GM23338 (cell line): ENCODE results near the gene LRCH2. TPM values are rescaled to one million over a fixed set of nuclear protein-coding genes. Genes with fewer than 3 reads are reported as not detected.

Experiments used
- ATAC-seq: fragments of 200-7000 bp; cut with Tn5 transposase; 3 replicates; pipeline ENCODE4 v1.9.1; 2020
- DNase-seq: peaks from one replicate; pipeline ENCODE4 v3.0.0-alpha.2; 2015; ENCODE audit warnings: low spot score
- H2AFZ ChIP-seq: fragments of 200-600 bp; sonication (generic); 2 replicates; pipeline ENCODE4 v1.8.0; 2016; ENCODE audit warnings: antibody characterized with exemption, mild to moderate bottlenecking, moderate library complexity
- H3F3A ChIP-seq: fragments of 200-600 bp; sonication (generic); replicated peaks from 2 replicates; pipeline ENCODE4 v1.8.0; 2017; ENCODE audit warnings: antibody characterized with exemption, mixed run types, low read depth
- H3K27ac ChIP-seq: fragments of 200-600 bp; sonication (generic); 2 replicates; pipeline ENCODE4 v1.6.1; 2016; ENCODE audit warnings: low read depth
- H3K27me3 ChIP-seq: fragments of 200-600 bp; sonication (generic); 2 replicates; pipeline ENCODE4 v1.8.0; 2016; ENCODE audit warnings: mild to moderate bottlenecking, mixed run types, moderate library complexity; ENCODE audit not compliant: insufficient read depth
- H3K36me3 ChIP-seq: fragments of 200-600 bp; sonication (generic); 2 replicates; pipeline ENCODE4 v1.8.0; 2016; ENCODE audit warnings: mild to moderate bottlenecking; ENCODE audit not compliant: insufficient read depth
- H3K4me1 ChIP-seq: fragments of 200-600 bp; sonication (generic); 2 replicates; pipeline ENCODE4 v1.8.0; 2016; ENCODE audit warnings: mild to moderate bottlenecking, moderate library complexity; ENCODE audit not compliant: insufficient read depth
- H3K4me2 ChIP-seq: fragments of 200-600 bp; sonication (generic); 2 replicates; pipeline ENCODE4 v1.7.1; 2017; ENCODE audit warnings: mixed run types
- H3K4me3 ChIP-seq: fragments of 200-600 bp; sonication (generic); 2 replicates; pipeline ENCODE4 v1.6.1; 2016; ENCODE audit warnings: mixed run types
- H3K79me2 ChIP-seq: fragments of 200-600 bp; sonication (generic); replicated peaks from 2 replicates; pipeline ENCODE4 v1.8.0; 2017; ENCODE audit warnings: mild to moderate bottlenecking; ENCODE audit not compliant: insufficient read depth
- H3K9me2 ChIP-seq: fragments of 200-600 bp; sonication (generic); 2 replicates; pipeline ENCODE4 v1.8.0; 2017; ENCODE audit not compliant: insufficient read depth
- H4K20me1 ChIP-seq: fragments of 200-600 bp; sonication (generic); replicated peaks from 2 replicates; pipeline ENCODE4 v1.8.0; 2017; ENCODE audit warnings: mild to moderate bottlenecking; ENCODE audit not compliant: insufficient read depth
- H3K27ac Mint-ChIP-seq: 2 replicates; pipeline ENCODE4 v1.8.0; 2020; ENCODE audit warnings: inconsistent platforms, mild to moderate bottlenecking, moderate library complexity, mixed read lengths
- H3K27me3 Mint-ChIP-seq: 3 replicates; pipeline ENCODE4 v1.8.0; 2022; ENCODE audit warnings: low read depth, mild to moderate bottlenecking, moderate library complexity, mixed read lengths, inconsistent platforms; ENCODE audit not compliant: insufficient read depth, poor library complexity
- H3K36me3 Mint-ChIP-seq: 3 replicates; pipeline ENCODE4 v1.8.0; 2021; ENCODE audit warnings: low read depth, mild to moderate bottlenecking, inconsistent platforms, moderate library complexity, mixed read lengths
- H3K4me1 Mint-ChIP-seq: 3 replicates; pipeline ENCODE4 v1.8.0; 2020; ENCODE audit warnings: mild to moderate bottlenecking, inconsistent platforms, mixed read lengths
- H3K4me3 Mint-ChIP-seq: 3 replicates; pipeline ENCODE4 v1.8.0; 2021; ENCODE audit warnings: moderate library complexity, mild to moderate bottlenecking, inconsistent platforms, mixed read lengths
- H3K9me3 Mint-ChIP-seq: 3 replicates; pipeline ENCODE4 v1.8.0; 2020; ENCODE audit warnings: moderate library complexity, mild to moderate bottlenecking, inconsistent platforms, mixed read lengths
- CREB1 ChIP-seq: fragments of 250-450 bp; sonication (Bioruptor Pico); IDR thresholded peaks from 2 replicates; pipeline ENCODE4 v1.5.0; 2020; ENCODE audit warnings: low read depth, mild to moderate bottlenecking, moderate library complexity
- POLR2AphosphoS5 ChIP-seq: IDR thresholded peaks from 2 replicates; pipeline ENCODE4 v1.6.1; 2016; ENCODE audit warnings: antibody characterized with exemption, low read depth
- STAT1 ChIP-seq: IDR thresholded peaks from one replicate; pipeline ENCODE4 v1.6.1; 2016; ENCODE audit warnings: antibody characterized with exemption; ENCODE audit not compliant: unreplicated experiment
- ZNF462 ChIP-seq: fragments of 250-450 bp; sonication (Bioruptor Pico); IDR thresholded peaks from 2 replicates; pipeline ENCODE4 v1.5.0; 2020; ENCODE audit warnings: mild to moderate bottlenecking, moderate library complexity
- long read RNA-seq: library from polyadenylated mRNA; unstranded; transcript quantifications from one replicate; pipeline ENCODE4 v2.0.0, GENCODE V29; 2020; ENCODE audit not compliant: unreplicated experiment
- polyA plus RNA-seq: library from polyadenylated mRNA; unstranded; fragments of >200 nt; fragmentation: Nextera tagmentation; extraction: Ambion mirVana; gene quantifications from 2 replicates; pipeline ENCODE4 v1.2.1, GENCODE V29; 2016
- total RNA-seq: library from RNA; depleted of rRNA; stranded (reverse); fragments of >200 nt; shearing (Covaris generic); gene quantifications from 2 replicates; pipeline ENCODE4 v1.2.3, GENCODE V29; 2014; rRNA removed

LRCH2 gene
- total RNA-seq (8.6 and 10.4 TPM in 2 replicates), polyA plus RNA-seq (2.3 and 2.5 TPM in 2 replicates)
- long read RNA-seq = 0 reads

GRCh38 chrX:115233497-115234455 lies at the start of gene LRCH2:
LRCH2 (minus strand) TSS chrX:115234096; CDS start chrX:115234041, 55 bp downstream.
- H3K4me3 ChIP-seq = peak within 1 kb of the TSS; percentile 63
- no peaks in the 10 kb centered on the region for H3K36me3 ChIP-seq
- H3K27ac Mint-ChIP-seq = no peak within 1 kb of the TSS
- no peaks in the 10 kb centered on the region for H3K9me3 Mint-ChIP-seq
- peak; percentile 90 for ATAC-seq
- H3K36me3 Mint-ChIP-seq = no peaks in the 10 kb centered on the region
- peak within 1 kb of the TSS; percentile 84 for H3K4me2 ChIP-seq
- H2AFZ ChIP-seq = peak within 1 kb of the TSS; percentile 98
- H3K4me3 Mint-ChIP-seq = peak within 1 kb of the TSS; percentile 84
- H4K20me1 ChIP-seq = no peaks in the 10 kb centered on the region
- no peak within 1 kb of the TSS for H3K27ac ChIP-seq
- no peaks in the 10 kb centered on the region for H3F3A ChIP-seq
- peak; percentile 55 for DNase-seq
- H3K27me3 ChIP-seq = no peaks in the 10 kb centered on the region
- peaks cover 11% of the 10 kb centered on the region; the same call in 1 of the 2 replicates for H3K79me2 ChIP-seq
- peaks cover 7% of the 10 kb centered on the region for H3K27me3 Mint-ChIP-seq
- no peaks in the 10 kb centered on the region; the same call in 1 of the 2 replicates for H3K4me1 ChIP-seq
- no peak for TF ChIP-seq POLR2AphosphoS5
- no peak for TF ChIP-seq ZNF462 (CRISPR knock-in tag)
- H3K4me1 Mint-ChIP-seq = peaks cover 23% of the 10 kb centered on the region
- no peaks in the 10 kb centered on the region for H3K9me2 ChIP-seq

GRCh38 chrX:115269051-115269683 lies 35.3 kb upstream of the LRCH2 start:
- TF ChIP-seq STAT1 = no peak
- no peak for TF ChIP-seq CREB1 (CRISPR knock-in tag)
- H3K4me1 ChIP-seq = no peaks in the 10 kb centered on the region
- ATAC-seq (no peak), DNase-seq (no peak)
- no peaks in the 10 kb centered on the region for H3K36me3 ChIP-seq
- H3F3A ChIP-seq = no peaks in the 10 kb centered on the region
- H2AFZ ChIP-seq = no peak overlapping the region
- H3K9me2 ChIP-seq = no peaks in the 10 kb centered on the region
- no peak overlapping the region for H3K4me3 Mint-ChIP-seq
- H3K36me3 Mint-ChIP-seq = no peaks in the 10 kb centered on the region
- no peak overlapping the region for H3K27ac ChIP-seq
- H3K4me3 ChIP-seq = no peak overlapping the region
- no peaks in the 10 kb centered on the region for H3K9me3 Mint-ChIP-seq
- H3K4me2 ChIP-seq = no peak overlapping the region
- H3K27ac Mint-ChIP-seq = no peak overlapping the region
- H3K27me3 Mint-ChIP-seq = peaks cover under 1% of the 10 kb centered on the region
- H4K20me1 ChIP-seq = no peaks in the 10 kb centered on the region
- H3K27me3 ChIP-seq = no peaks in the 10 kb centered on the region
- H3K4me1 Mint-ChIP-seq = peaks cover 4% of the 10 kb centered on the region; the same call in 2 of the 3 replicates
- no peaks in the 10 kb centered on the region for H3K79me2 ChIP-seq
